ENCODE results near the gene SLC25A33.
A peak's percentile ranks its signal among the peaks of the same experiment; 100 is the strongest.
"Not testable (repeated sequence)": the region's sequence is repeated elsewhere in the genome, so short reads cannot be mapped to it uniquely, and the experiment has no call there.

Gene SLC25A33, protein sequence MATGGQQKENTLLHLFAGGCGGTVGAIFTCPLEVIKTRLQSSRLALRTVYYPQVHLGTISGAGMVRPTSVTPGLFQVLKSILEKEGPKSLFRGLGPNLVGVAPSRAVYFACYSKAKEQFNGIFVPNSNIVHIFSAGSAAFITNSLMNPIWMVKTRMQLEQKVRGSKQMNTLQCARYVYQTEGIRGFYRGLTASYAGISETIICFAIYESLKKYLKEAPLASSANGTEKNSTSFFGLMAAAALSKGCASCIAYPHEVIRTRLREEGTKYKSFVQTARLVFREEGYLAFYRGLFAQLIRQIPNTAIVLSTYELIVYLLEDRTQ

DNA sequence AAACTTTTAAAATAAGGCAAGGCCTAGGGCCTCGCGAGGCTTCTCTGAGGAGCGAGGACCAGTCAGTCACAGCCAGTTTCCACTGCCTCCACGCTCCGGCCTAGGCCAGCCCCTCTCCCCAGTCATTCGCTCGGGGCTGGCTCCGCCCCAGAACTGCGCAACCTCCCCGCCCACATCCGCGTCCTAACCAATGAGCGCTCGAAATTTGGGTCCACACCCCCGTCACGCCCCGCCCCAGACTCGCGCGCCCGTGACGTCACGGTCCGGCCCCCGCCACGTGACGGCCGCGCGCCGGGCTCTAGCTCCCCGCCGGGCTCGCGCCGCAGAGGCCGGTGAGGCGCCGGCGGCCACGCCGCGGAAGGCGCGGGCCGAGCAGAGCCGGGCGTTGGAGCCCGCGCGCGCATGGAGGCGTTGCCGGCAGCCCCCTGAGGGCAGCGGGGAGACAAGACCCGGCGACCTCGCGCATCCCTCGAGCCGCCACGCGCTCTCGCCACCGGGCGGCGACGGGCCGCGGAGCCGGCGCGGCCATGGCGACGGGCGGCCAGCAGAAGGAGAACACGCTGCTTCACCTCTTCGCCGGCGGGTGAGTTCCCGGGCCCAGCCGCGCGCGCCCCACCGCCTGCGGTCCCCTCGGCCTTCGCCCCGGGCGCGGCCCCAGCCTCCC, at the start of gene SLC25A33:
Gene SLC25A33, plus strand, starts transcription at position 301 of the 664 bp plus-strand sequence. Its CDS starts 227 bp downstream, at position 528.
- H3K27me3 Mint-ChIP-seq: no peaks in the 10 kb centered on the region
- H3K36me3 Mint-ChIP-seq (ENCODE audit: low read depth): peaks cover 21% of the 10 kb centered on the region
- peaks cover 41% of the 10 kb centered on the region for H3K4me1 Mint-ChIP-seq (ENCODE audit: low read depth)
- no peaks in the 10 kb centered on the region for H3K9me3 Mint-ChIP-seq
- H3K27ac Mint-ChIP-seq: peak within 1 kb of the TSS; percentile 75
- H3K4me3 Mint-ChIP-seq: peak within 1 kb of the TSS; percentile 89

DNA sequence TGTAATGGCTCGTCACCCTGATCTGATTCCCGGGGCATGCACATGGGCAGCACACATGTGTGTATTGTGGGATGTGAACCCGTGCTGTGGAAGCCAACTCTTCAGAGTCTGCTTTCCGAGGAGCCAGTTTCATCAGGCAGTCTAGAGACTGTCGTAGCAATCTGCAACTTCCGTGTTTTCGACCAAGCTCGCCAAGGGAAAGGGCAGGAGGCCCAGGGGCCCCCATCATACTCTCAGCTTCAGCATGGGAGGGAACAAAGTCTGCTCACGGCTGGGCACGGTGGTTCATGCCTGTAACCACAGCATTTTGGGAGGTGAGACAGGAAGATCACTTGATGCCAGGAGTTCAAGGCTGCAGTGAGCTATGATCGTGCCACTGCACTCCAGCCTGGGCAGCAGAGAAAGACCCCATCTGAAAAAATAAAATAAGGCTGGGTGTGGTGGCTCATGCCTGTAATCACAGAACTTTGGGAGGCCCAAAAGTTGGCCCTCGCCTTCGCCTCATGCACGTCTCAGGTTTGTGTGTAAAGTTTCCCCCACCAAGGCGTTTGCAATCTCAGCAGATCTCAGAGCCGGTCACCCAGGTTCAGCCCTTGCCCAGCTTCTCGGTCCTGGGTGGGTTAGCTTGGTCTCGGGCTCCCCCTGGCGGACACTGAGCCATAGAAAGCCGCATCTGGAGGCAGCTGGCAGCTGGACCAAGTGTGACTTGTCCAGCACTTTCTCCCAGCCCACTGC, 48.5 kb upstream of the SLC25A33 start:
- H3K9me3 Mint-ChIP-seq: no peaks in the 10 kb centered on the region
- peaks cover 3% of the 10 kb centered on the region for H3K4me1 Mint-ChIP-seq (ENCODE audit: low read depth)
- H3K4me3 Mint-ChIP-seq: no peak overlapping the region
- H3K27ac Mint-ChIP-seq: no peak overlapping the region
- H3K36me3 Mint-ChIP-seq (ENCODE audit: low read depth): no peaks in the 10 kb centered on the region
- H3K27me3 Mint-ChIP-seq: peaks cover 3% of the 10 kb centered on the region

DNA sequence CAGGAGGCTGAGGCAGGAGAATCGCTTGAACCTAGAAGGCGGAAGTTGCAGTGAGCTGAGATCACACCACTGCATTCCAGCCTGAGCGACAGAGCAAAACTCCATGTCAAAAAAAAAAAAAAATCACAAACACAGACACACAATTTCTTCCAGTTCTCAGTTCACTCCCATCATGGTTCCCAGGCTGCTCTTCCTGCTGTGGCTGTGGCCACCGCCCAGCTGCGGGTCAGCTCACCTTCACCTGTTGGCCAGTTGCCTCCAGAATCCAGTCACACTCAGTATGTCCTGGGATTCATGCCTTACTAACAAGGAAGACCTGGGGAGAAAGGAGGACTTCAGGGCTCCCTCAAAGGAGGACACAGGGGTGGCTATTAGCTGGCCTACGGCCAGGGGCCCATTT, 45.9 kb upstream of the SLC25A33 start:
- H3K9me3 Mint-ChIP-seq: no peaks in the 10 kb centered on the region
- no peak overlapping the region for H3K4me3 Mint-ChIP-seq
- no peak overlapping the region for H3K27ac Mint-ChIP-seq
- H3K27me3 Mint-ChIP-seq: peaks cover 6% of the 10 kb centered on the region
- peaks cover 3% of the 10 kb centered on the region for H3K4me1 Mint-ChIP-seq (ENCODE audit: low read depth)
- H3K36me3 Mint-ChIP-seq (ENCODE audit: low read depth): no peaks in the 10 kb centered on the region

DNA sequence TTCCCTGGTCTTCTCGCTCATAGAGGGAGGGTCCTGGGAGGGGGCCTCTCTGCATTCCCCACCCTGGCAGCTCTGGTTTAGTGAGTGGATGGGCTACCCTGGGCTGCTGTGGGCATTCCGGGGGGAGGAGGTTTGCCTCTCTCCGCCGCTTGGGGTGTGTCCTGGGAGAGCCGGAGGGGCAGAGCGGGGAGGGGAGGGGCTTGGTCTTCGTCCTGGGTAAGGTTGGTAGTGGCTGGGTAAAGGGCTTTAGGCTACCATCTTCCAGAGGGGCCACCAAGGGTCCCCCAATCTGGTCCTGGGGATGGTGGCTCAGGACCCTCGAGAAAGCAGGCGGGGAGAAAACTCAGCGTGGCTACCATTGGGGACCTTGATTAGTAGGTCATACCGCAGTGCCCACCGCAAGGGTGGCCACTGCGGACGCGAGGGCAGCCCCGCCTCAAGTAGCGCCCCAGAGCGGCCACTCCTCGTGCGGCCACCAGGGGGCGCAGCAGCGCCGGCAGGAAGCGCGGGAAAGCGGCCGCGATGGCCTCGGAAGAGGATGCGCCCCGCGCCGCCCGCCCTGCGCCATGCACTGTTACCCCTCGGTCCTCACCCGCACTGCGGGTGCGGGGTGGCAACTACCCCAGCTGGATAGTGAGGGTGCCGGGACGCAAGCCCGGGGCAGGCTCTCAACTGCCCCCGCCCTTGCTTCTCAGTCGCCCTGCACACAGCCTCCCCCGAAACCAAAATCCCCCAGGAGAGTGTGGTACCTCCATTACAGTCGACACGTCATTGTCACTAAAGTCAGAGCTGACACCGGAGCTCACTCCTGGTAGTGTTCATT, 44.1 kb upstream of the SLC25A33 start:
- Mint-ChIP-seq H3K27me3 (peaks cover 11% of the 10 kb centered on the region), H3K4me1 (ENCODE audit: low read depth) (peaks cover 3% of the 10 kb centered on the region), H3K27ac (no peak overlapping the region), H3K9me3 (no peaks in the 10 kb centered on the region), H3K4me3 (peak overlapping the region; percentile 62), H3K36me3 (ENCODE audit: low read depth) (no peaks in the 10 kb centered on the region)

DNA sequence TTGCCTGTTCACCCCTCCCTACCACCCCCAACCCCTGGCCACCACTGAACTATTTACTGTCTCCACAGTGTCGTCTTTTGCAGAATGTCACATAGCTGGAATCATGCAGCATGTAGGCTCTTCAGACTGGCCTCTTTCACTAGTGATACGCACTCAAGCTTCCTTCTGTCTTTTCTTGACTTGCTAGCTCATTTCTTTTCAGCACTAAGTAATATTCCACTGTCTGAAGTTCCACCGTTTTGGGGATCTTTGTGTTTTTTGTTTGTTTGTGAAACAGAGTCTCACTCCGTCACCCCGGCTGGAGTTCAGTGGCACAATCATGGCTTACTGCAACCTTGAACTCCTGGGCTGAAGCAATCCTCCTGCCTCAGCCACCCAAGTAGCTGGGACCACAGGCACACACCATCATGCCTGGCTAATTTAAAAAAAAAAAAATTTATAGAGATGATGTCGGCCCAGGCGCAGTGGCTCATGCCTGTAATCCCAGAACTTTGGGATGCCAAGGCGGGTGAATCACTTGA, 43.4 kb upstream of the SLC25A33 start:
- H3K27me3 Mint-ChIP-seq: peaks cover 10% of the 10 kb centered on the region

DNA sequence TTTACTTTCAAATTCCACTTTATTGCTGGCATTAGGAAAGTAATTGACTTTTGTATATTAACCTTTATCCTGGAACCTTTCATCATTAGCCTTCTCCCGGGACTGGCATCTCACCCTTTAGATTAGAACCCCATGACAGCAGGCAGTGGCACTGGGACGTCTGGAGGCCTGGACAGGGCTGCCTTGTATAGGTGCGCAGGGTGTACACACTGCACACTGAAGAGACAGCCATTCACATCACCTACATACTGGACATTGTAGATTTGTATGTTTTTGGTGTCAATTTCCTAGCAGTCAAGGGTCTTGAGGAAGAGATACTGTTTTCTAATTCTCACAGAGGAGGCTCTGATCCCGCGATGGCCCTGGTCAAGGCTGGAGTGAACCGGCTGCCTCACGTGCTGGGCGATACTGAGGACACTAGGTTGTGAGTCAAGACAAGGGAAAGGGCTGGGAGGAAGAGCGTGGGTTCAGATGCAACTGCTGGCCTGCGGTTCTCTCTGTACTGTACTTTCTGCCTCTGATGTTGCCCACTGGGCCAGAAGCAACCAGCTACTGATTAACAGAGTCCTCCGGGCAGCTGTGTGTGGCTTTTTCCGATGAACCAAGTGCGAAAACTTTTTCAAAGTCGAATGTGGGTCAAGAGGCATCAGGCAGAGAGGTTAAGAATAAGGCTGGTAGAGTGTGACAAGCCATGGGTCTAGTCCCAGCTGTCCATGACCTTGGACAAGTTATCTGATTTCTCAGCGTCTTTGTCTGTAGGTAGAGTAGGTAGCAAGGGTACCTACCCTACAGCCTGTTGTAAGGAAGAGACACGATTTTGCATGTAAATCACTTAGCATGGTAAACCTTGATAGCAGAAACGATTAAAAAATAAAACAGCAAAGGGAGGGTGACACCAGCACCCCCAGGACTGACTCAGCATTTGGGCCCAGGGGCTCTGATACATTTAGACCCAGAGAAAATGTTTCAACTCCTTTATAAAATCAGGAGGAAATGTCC, 38.2 kb upstream of the SLC25A33 start:
- Mint-ChIP-seq H3K36me3 (ENCODE audit: low read depth) (no peaks in the 10 kb centered on the region), H3K4me1 (ENCODE audit: low read depth) (no peaks in the 10 kb centered on the region), H3K27ac (no peak overlapping the region), H3K9me3 (no peaks in the 10 kb centered on the region), H3K4me3 (no peak overlapping the region), H3K27me3 (peaks cover 8% of the 10 kb centered on the region)

More for the DNA sequence above, 43.4 kb upstream of the SLC25A33 start:
- Mint-ChIP-seq H3K36me3 (ENCODE audit: low read depth) (no peaks in the 10 kb centered on the region), H3K27ac (no peak overlapping the region), H3K9me3 (no peaks in the 10 kb centered on the region), H3K4me1 (ENCODE audit: low read depth) (peaks cover 3% of the 10 kb centered on the region), H3K4me3 (no peak overlapping the region)

DNA sequence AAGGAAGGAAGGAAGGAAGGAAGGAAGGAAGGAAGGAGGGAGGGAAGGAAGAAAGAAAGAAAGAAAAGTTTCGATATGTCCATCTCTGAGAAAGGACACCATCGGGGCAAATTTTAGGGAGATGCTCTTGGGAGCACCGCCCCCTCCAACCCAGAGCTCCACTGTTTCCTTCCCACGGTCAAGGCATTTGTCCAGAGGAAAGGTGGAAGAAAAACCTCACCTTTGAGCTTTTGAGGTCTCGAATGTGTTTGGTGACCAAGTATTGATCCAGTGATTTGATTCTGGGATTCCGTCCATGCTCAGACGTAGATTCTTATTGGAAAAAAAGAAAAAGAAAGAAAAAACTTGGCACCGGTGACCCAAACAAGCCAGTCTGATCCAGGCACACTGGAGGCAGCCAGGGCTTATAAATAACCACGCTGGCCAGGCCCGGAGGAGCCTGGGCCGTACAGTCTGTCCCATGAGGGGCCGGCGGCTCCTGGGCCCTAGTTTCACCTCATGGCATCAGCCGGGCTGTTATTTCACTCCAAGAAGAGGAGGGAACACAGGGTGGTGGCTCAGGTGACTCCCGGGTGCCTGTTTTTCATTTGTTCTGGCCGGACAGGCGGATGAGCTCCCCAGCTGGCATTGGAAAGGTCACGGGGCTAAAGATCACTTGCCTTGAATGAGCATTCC, 36.1 kb upstream of the SLC25A33 start:
- H3K27me3 Mint-ChIP-seq: peaks cover 7% of the 10 kb centered on the region
- no peaks in the 10 kb centered on the region for H3K4me1 Mint-ChIP-seq (ENCODE audit: low read depth)
- H3K36me3 Mint-ChIP-seq (ENCODE audit: low read depth): no peaks in the 10 kb centered on the region
- H3K27ac Mint-ChIP-seq: no peak overlapping the region
- H3K4me3 Mint-ChIP-seq: no peak overlapping the region
- no peaks in the 10 kb centered on the region for H3K9me3 Mint-ChIP-seq

DNA sequence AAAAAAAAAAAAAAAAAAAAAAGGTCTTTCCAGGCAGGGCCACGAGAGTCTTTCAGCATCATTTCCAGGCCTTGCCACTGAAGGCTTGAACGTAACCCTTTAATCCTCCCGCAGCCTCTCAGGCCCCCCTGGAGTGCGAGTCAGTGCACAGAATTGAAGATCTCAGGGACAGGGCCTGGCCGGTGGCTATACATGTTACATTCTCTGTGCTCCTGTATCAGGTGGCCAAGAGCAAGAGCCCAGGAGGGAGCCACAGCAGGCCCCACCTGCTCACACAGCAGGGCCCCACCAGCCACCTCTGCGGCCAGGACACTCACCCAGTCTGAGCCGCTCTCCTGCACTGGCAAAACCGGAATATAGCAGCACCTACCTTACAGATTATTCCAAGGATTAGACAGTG, 34.1 kb upstream of the SLC25A33 start:
- Mint-ChIP-seq H3K9me3 (no peaks in the 10 kb centered on the region), H3K27me3 (peaks cover 3% of the 10 kb centered on the region), H3K27ac (no peak overlapping the region)

DNA sequence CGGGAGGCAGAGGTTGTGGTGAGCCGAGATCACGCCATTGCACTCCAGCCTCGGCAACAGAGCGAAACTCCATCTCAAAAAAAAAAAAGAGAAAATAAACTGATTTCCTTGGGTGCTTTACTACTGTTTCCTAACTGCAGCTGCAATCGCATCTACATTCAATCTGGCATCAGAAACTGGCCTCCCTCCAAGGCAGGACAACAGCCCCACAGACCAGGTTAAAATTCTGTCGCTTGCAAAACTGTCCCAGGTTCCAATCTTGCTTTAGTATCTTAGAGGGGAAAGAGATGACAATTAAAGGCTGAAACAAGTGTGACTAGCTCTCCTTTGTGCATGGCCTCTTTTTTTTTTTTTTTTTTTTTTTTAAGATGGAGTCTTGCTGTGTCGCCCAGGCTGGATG, 32.4 kb upstream of the SLC25A33 start:
- Mint-ChIP-seq H3K27me3 (peaks cover 3% of the 10 kb centered on the region), H3K27ac (no peak overlapping the region), H3K4me1 (ENCODE audit: low read depth) (no peaks in the 10 kb centered on the region), H3K36me3 (ENCODE audit: low read depth) (no peaks in the 10 kb centered on the region), H3K4me3 (no peak overlapping the region), H3K9me3 (no peaks in the 10 kb centered on the region)

More for the DNA sequence above, 34.1 kb upstream of the SLC25A33 start:
- no peaks in the 10 kb centered on the region for H3K36me3 Mint-ChIP-seq (ENCODE audit: low read depth)
- no peak overlapping the region for H3K4me3 Mint-ChIP-seq
- H3K4me1 Mint-ChIP-seq (ENCODE audit: low read depth): no peaks in the 10 kb centered on the region

DNA sequence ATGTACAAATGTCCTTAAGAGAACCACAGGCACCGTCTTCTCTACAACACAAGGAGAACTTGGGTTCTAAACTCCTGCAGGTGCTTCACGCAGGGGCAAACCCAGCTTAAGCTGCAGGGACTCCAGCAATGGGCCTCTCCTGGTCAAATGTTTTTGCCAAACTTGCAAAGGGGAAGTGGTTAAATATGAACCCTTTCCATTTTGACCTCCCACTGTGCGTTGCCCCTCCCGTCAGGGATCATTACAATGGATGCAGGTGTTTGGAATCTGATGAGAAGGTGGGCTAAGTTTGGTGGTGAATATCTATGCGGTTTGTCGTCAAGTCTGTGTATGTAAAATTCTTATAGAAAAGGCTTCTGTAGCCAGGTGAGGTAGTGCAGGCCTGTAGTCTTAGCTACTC, 29.1 kb upstream of the SLC25A33 start:
- H3K4me3 Mint-ChIP-seq: no peak overlapping the region
- H3K4me1 Mint-ChIP-seq (ENCODE audit: low read depth): no peaks in the 10 kb centered on the region
- no peak overlapping the region for H3K27ac Mint-ChIP-seq
- peaks cover 3% of the 10 kb centered on the region for H3K27me3 Mint-ChIP-seq
- H3K36me3 Mint-ChIP-seq (ENCODE audit: low read depth): no peaks in the 10 kb centered on the region
- no peaks in the 10 kb centered on the region for H3K9me3 Mint-ChIP-seq

DNA sequence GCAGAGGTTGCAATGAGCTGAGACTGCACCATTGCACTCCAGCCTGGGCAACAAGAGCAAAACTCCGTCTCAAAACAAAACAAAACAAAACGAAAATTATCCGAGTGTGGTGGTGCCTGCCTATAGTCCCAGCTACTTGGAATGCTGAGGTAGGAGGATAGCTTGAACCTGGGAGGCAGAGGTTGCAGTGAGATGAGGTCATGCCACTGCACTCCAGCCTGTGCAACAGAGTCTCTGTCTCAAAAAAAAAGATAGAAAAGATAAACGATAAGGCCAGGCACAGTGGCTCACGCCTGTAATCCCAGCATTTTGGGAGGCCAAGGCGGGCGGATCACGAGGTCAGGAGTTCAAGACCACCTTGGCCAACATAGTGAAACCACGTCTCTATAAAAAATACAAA, 23.7 kb upstream of the SLC25A33 start:
- not testable (repeated sequence) for H3K4me3 Mint-ChIP-seq; H3K4me1 Mint-ChIP-seq (ENCODE audit: low read depth); H3K27ac Mint-ChIP-seq; H3K9me3 Mint-ChIP-seq; H3K27me3 Mint-ChIP-seq; H3K36me3 Mint-ChIP-seq (ENCODE audit: low read depth)

DNA sequence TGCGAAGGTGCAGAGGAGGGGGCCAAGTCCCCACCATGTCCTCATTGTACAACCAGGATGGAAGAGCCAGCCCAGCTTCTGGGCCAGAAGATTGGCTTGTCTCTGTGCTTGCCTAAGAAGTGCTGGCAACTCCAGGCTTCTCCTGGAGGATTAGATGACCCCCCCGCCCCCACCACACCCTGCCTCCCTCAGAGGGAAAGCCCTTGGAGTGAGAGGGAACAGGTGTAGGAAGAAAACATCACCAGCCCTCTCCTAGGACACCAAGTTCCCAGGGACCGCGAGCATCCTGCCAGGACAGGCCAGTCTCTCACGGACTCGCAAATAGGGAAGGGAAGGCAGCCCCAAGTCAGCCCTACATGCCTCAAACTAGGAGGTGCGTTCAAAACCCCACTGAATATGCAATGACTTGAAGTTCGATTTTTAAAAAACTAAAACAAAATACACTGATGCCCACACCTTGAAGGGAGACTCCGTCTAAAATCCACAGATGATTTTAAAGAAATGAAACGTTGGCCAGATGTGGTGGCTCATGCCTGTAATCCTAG, 20.7 kb upstream of the SLC25A33 start:
- Mint-ChIP-seq H3K27ac (no peak overlapping the region), H3K27me3 (no peaks in the 10 kb centered on the region), H3K4me3 (no peak overlapping the region), H3K36me3 (ENCODE audit: low read depth) (no peaks in the 10 kb centered on the region), H3K9me3 (no peaks in the 10 kb centered on the region), H3K4me1 (ENCODE audit: low read depth) (no peaks in the 10 kb centered on the region)

DNA sequence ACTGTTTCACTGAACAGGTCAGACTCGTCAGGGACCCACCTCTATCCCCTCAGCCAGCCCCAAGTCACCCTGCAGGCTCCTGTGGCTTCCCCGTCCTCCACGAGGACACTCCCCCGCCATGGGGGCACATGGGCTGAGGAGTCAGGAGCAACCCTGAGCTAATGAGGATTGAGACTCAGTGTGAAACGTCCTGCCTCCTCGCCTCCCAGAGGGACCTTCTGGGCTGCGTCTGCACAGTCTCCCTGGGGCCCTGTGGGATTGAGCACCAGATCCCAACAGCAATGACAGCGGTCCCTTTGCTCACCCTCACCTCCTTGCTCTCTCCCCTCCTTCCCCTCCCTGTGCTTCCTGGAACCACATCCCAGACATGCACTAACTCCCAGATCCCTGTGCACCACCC, 18.9 kb upstream of the SLC25A33 start:
- no peak overlapping the region for H3K27ac Mint-ChIP-seq
- no peaks in the 10 kb centered on the region for H3K27me3 Mint-ChIP-seq
- no peaks in the 10 kb centered on the region for H3K36me3 Mint-ChIP-seq (ENCODE audit: low read depth)
- H3K4me3 Mint-ChIP-seq: no peak overlapping the region
- no peaks in the 10 kb centered on the region for H3K9me3 Mint-ChIP-seq
- H3K4me1 Mint-ChIP-seq (ENCODE audit: low read depth): no peaks in the 10 kb centered on the region
